ENCODE measurements around the gene MYL5.
"Not testable (repeated sequence)": the region's sequence is repeated elsewhere in the genome, so short reads cannot be mapped to it uniquely, and the experiment has no call there.

The MYL5 gene

GRCh38 chr4:674172-675035 lies at the start of gene MYL5, which contains the start of gene ATP5ME:
Gene MYL5, plus strand, starts transcription at chr4:674542. Its CDS starts 3,485 bp downstream, at chr4:678027.
Gene ATP5ME, minus strand, starts transcription at chr4:674276. Its CDS starts 29 bp downstream, at chr4:674247.
- DNase-seq, result peak; percentile 72

- no peak for DNase-seq
Measured at GRCh38 chr4:624705-625590, 49.4 kb upstream of the MYL5 start, which contains the start of gene PDE6B. Gene PDE6B, plus strand, starts transcription at chr4:625573. Its CDS starts 54 bp downstream, at chr4:625627.

- no peak for DNase-seq
Measured at GRCh38 chr4:625631-626161, 48.6 kb upstream of the MYL5 start.

GRCh38 chr4:626201-627091 lies 47.9 kb upstream of the MYL5 start:
- no peak for DNase-seq

GRCh38 chr4:627347-628125 lies 46.8 kb upstream of the MYL5 start:
- no peak for DNase-seq

- DNase-seq, result no peak
Measured at GRCh38 chr4:628311-628741, 46.0 kb upstream of the MYL5 start.

GRCh38 chr4:628821-629635 lies 45.3 kb upstream of the MYL5 start:
- DNase-seq, result no peak

- no peak for DNase-seq
Measured at GRCh38 chr4:629636-629914, 44.8 kb upstream of the MYL5 start.

GRCh38 chr4:629915-630641 lies 44.3 kb upstream of the MYL5 start:
- DNase-seq, result no peak

- no peak for DNase-seq
Measured at GRCh38 chr4:630656-631055, 43.7 kb upstream of the MYL5 start.

GRCh38 chr4:632196-632790 lies 42.0 kb upstream of the MYL5 start:
- DNase-seq, result no peak

GRCh38 chr4:632926-633325 lies 41.4 kb upstream of the MYL5 start:
- no peak for DNase-seq

GRCh38 chr4:633406-633805 lies 40.9 kb upstream of the MYL5 start:
- DNase-seq, result no peak

- no peak for DNase-seq
Measured at GRCh38 chr4:633976-634598, 40.3 kb upstream of the MYL5 start.

GRCh38 chr4:634599-634985 lies 39.8 kb upstream of the MYL5 start:
- no peak for DNase-seq

- not testable (repeated sequence) for DNase-seq
Measured at GRCh38 chr4:635066-635835, 39.1 kb upstream of the MYL5 start.

- DNase-seq, result no peak
Measured at GRCh38 chr4:635851-636627, 38.3 kb upstream of the MYL5 start.

Measured in NCI-H510A treated with DMSO at 0.1 percent for 48 hours (cell line).